HepG2 (cell line): ENCODE results near the gene RABEP1. TPM values are rescaled to one million over a fixed set of nuclear protein-coding genes. Genes with fewer than 3 reads are reported as not detected.
A peak's percentile ranks its signal among the peaks of the same experiment; 100 is the strongest.

Experiments used
- BCL6 ChIP-seq: IDR thresholded peaks from 2 replicates; pipeline ENCODE4 v1.6.1; 2016; ENCODE audit warnings: missing genetic modification reagents, missing compliant biosample characterization
- ETV6 ChIP-seq: sonication (generic); formaldehyde crosslinking; conservative IDR thresholded peaks from 2 replicates; pipeline ENCODE4 v1.4.0; 2020; ENCODE audit warnings: missing genetic modification reagents
- FOXA1 ChIP-seq, 2 experiments: fragments of 450-650 bp in 1 of 2; sonication (generic) in 1 of 2; formaldehyde crosslinking in 1 of 2; IDR thresholded peaks; 2 replicates each; pipeline versions ENCODE4 v1.4.0 to v1.6.1; 2016 to 2020; ENCODE audit warnings: missing genetic modification reagents in 1 of 2
- FOXO1 ChIP-seq: sonication (generic); formaldehyde crosslinking; IDR thresholded peaks from 2 replicates; pipeline ENCODE4 v1.4.0; 2020; ENCODE audit warnings: missing genetic modification reagents
- FOXP1 ChIP-seq, 2 experiments: fragments of 450-650 bp in 1 of 2; IDR thresholded peaks; 2 replicates each; pipeline ENCODE4 v1.6.1; 2017 to 2018; ENCODE audit warnings: antibody characterized with exemption in 1 of 2
- GFI1 ChIP-seq: sonication (generic); formaldehyde crosslinking; IDR thresholded peaks from 2 replicates; pipeline ENCODE4 v1.5.0; 2020; ENCODE audit warnings: missing genetic modification reagents, mild to moderate bottlenecking, borderline replicate concordance
- HNRNPL ChIP-seq: fragments of 200-400 bp; formaldehyde crosslinking; IDR thresholded peaks from 2 replicates; pipeline ENCODE4 v1.6.1; 2017; ENCODE audit warnings: mild to moderate bottlenecking, low read depth, low read length
- IRF2 ChIP-seq: IDR thresholded peaks from 2 replicates; pipeline ENCODE4 v1.6.1; 2018; ENCODE audit warnings: missing genetic modification reagents, missing compliant biosample characterization
- MBNL3 ChIP-seq: fragments of 250-450 bp; sonication (Bioruptor Pico); conservative IDR thresholded peaks from 2 replicates; pipeline ENCODE4 v1.8.0; 2022; ENCODE audit warnings: mild to moderate bottlenecking, inconsistent platforms
- MIER3 ChIP-seq: IDR thresholded peaks from 2 replicates; pipeline ENCODE4 v1.6.1; 2016; ENCODE audit warnings: missing compliant biosample characterization, borderline replicate concordance
- MIXL1 ChIP-seq: IDR thresholded peaks from 2 replicates; pipeline ENCODE4 v1.6.1; 2016
- NAIF1 ChIP-seq: sonication (generic); formaldehyde crosslinking; IDR thresholded peaks from 2 replicates; pipeline ENCODE4 v1.5.0; 2020; ENCODE audit warnings: mild to moderate bottlenecking, missing genetic modification reagents, borderline replicate concordance
- NRL ChIP-seq: sonication (generic); formaldehyde crosslinking; IDR thresholded peaks from 2 replicates; pipeline ENCODE4 v1.5.0; 2020; ENCODE audit warnings: missing genetic modification reagents, mild to moderate bottlenecking, moderate library complexity, borderline replicate concordance
- PRPF4 ChIP-seq: fragments of 200-400 bp; formaldehyde crosslinking; IDR thresholded peaks from 2 replicates; pipeline ENCODE4 v1.6.1; 2016; ENCODE audit warnings: low read length, low read depth; ENCODE audit not compliant: poor library complexity, severe bottlenecking
- RARA ChIP-seq: IDR thresholded peaks from 2 replicates; pipeline ENCODE4 v1.6.1; 2016; ENCODE audit warnings: missing genetic modification reagents, missing compliant biosample characterization
- RNF2 ChIP-seq: fragments of 450-650 bp; conservative IDR thresholded peaks from 2 replicates; pipeline ENCODE4 v1.6.1; 2016; ENCODE audit warnings: low read depth
- SOX6 ChIP-seq, 2 experiments: fragments of 450-650 bp in 1 of 2; sonication (generic) in 1 of 2; formaldehyde crosslinking in 1 of 2; IDR thresholded peaks; 2 replicates each; pipeline versions ENCODE4 v1.4.0 to v1.6.1; 2017 to 2020; ENCODE audit warnings: antibody characterized with exemption in 1 of 2, mild to moderate bottlenecking in 1 of 2, missing genetic modification reagents in 1 of 2
- SP5 ChIP-seq: IDR thresholded peaks from 2 replicates; pipeline ENCODE4 v1.6.1; 2016; ENCODE audit warnings: low read depth, borderline replicate concordance
- ZMAT3 ChIP-seq: sonication (generic); formaldehyde crosslinking; conservative IDR thresholded peaks from 2 replicates; pipeline ENCODE4 v1.7.0; 2021; ENCODE audit warnings: missing genetic modification reagents
- ZMYM4 ChIP-seq: sonication (generic); formaldehyde crosslinking; IDR thresholded peaks from 2 replicates; pipeline ENCODE4 v1.8.1; 2023; ENCODE audit warnings: mild to moderate bottlenecking, missing genetic modification reagents
- ZNF333 ChIP-seq: sonication (generic); formaldehyde crosslinking; IDR thresholded peaks from 2 replicates; pipeline ENCODE4 v1.4.0; 2020; ENCODE audit warnings: mild to moderate bottlenecking, missing genetic modification reagents, borderline replicate concordance
- ZNF460 ChIP-seq: sonication (generic); formaldehyde crosslinking; IDR thresholded peaks from 2 replicates; pipeline ENCODE4 v1.5.1; 2020; ENCODE audit warnings: missing genetic modification reagents, mild to moderate bottlenecking, borderline replicate concordance
- ZNF547 ChIP-seq: sonication (generic); formaldehyde crosslinking; IDR thresholded peaks from 2 replicates; pipeline ENCODE4 v1.5.1; 2020; ENCODE audit warnings: mild to moderate bottlenecking, missing genetic modification reagents
- ZNF773 ChIP-seq: sonication (generic); formaldehyde crosslinking; IDR thresholded peaks from 2 replicates; pipeline ENCODE4 v1.4.0; 2020; ENCODE audit warnings: missing genetic modification reagents, borderline replicate concordance
- polyA plus RNA-seq, 8 experiments: library from polyadenylated mRNA; depleted of rRNA in 3 of 8; stranded (reverse) in 7 of 8; unstranded in 1 of 8; fragments of >200 nt; fragmentation: Illumina TruSeq in 4 of 8; extraction: Trizol in 4 of 8; gene quantifications; 2 replicates each; pipeline versions ENCODE4 v1.2.1 to v1.2.3, GENCODE V29; 2011 to 2016; ENCODE audit warnings: low read depth in 4 of 8, missing spikeins in 1 of 8, mixed read lengths in 1 of 8; ENCODE audit not compliant: insufficient read depth in 1 of 8
- total RNA-seq, 5 experiments: library from RNA; depleted of rRNA; stranded (reverse); fragments of >200 nt; fragmentation: Illumina TruSeq; extraction: Trizol; gene quantifications; 2 replicates each; pipeline ENCODE4 v1.2.3, GENCODE V29; 2016; ENCODE audit warnings: low read depth in 1 of 5
- TF ChIP-seq, protein P1 (sequence below): sonication (generic); formaldehyde crosslinking; IDR thresholded peaks from 2 replicates; pipeline ENCODE4 v1.5.1; 2020; ENCODE audit warnings: missing genetic modification reagents, mild to moderate bottlenecking, borderline replicate concordance
- TF ChIP-seq, protein P2 (sequence below): sonication (generic); formaldehyde crosslinking; IDR thresholded peaks from 2 replicates; pipeline ENCODE4 v1.4.0; 2020; ENCODE audit warnings: mild to moderate bottlenecking, missing genetic modification reagents
- TF ChIP-seq, protein P3 (sequence below): IDR thresholded peaks from 2 replicates; pipeline ENCODE4 v1.6.1; 2016; ENCODE audit warnings: missing biosample characterization, missing genetic modification reagents, low read depth

The RABEP1 gene
- total and polyA plus RNA-seq, 2 of the 13 experiments (the other 11 are each of a cell fraction or from before 2014, with no cell fraction given), result 13.7 to 41.5 TPM

DNA sequence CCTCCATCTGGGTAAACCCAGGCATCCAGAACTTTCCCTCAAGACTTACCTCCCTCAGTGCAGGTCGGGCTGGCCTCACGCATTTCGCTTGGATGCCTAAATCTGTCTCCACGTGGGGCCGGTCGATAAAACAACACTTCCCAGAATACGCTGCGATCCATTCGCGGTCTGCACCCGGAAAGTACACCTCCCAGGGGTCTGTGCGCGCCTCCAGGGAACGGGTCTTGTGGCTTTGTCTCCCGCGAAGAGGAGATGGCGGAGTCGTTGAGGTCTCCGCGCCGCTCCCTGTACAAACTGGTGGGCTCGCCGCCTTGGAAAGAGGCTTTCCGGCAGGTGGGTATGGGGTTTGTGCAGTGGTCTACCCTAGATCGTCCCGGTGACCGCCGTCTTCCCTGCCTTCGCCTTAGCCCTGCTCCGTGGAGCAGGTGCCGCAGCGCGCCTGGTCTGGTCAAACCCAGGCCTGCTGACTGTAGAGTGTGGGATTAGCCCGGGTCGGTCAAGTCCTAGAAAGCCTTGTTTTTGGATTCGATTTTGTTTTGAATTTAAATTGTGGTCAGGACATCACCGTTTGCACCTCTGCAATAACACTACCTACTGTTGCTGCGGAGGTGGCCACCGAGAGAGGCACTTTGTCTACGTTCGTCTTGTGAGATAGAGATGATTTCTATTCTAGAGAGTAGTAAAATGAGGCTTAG is 138.0 kb downstream of the RABEP1 start, which contains the start of gene RPAIN (continued):
- TF ChIP-seq, protein P1, sequence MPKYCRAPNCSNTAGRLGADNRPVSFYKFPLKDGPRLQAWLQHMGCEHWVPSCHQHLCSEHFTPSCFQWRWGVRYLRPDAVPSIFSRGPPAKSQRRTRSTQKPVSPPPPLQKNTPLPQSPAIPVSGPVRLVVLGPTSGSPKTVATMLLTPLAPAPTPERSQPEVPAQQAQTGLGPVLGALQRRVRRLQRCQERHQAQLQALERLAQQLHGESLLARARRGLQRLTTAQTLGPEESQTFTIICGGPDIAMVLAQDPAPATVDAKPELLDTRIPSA (CRISPR knock-in tag), result peak; percentile 29; the same call in 1 of the 2 replicates
- TF ChIP-seq NAIF1 (CRISPR knock-in tag) (peak; percentile 56; the same call in 1 of the 2 replicates), NRL (CRISPR knock-in tag) (peak; percentile 77; the same call in 1 of the 2 replicates), HNRNPL (0 out of 2 replicates have a peak, but pooled peaks have one; percentile 29), SP5 (peak; percentile 10; the same call in 1 of the 2 replicates), IRF2 (peak; percentile 38; the same call in 1 of the 2 replicates), ZNF547 (CRISPR knock-in tag) (peak; percentile 21; the same call in 1 of the 2 replicates), SOX6 (IDR thresholded peaks at IDR 0.05) (no peak), SOX6 (CRISPR knock-in tag; IDR thresholded peaks at IDR 0.05) (peak; percentile 61; the same call in 1 of the 2 replicates), FOXP1 (IDR thresholded peaks at IDR 0.05) (no peak), FOXP1 (CRISPR knock-in tag; IDR thresholded peaks at IDR 0.05) (0 out of 2 replicates have a peak, but pooled peaks have one; percentile 14), ZNF773 (CRISPR knock-in tag) (peak; percentile 20; the same call in 1 of the 2 replicates), MBNL3 (CRISPR knock-in tag) (no peak), BCL6 (CRISPR knock-in tag) (no peak), GFI1 (CRISPR knock-in tag) (no peak), FOXO1 (CRISPR knock-in tag) (peak; percentile 11; the same call in 1 of the 2 replicates), ZMAT3 (CRISPR knock-in tag) (peak; percentile 6; the same call in 1 of the 2 replicates), RARA (CRISPR knock-in tag) (no peak), FOXA1 (IDR thresholded peaks at IDR 0.05) (no peak), FOXA1 (CRISPR knock-in tag; IDR thresholded peaks at IDR 0.05) (0 out of 2 replicates have a peak, but pooled peaks have one; percentile 16), ETV6 (CRISPR knock-in tag) (0 out of 2 replicates have a peak, but pooled peaks have one; percentile 37), RNF2 (peak; percentile 80), ZNF460 (CRISPR knock-in tag) (no peak), ZMYM4 (CRISPR knock-in tag) (peak; percentile 64), MIER3 (CRISPR knock-in tag) (0 out of 2 replicates have a peak, but pooled peaks have one; percentile 9), MIXL1 (no peak), PRPF4 (no peak), ZNF333 (CRISPR knock-in tag) (peak; percentile 93)
- TF ChIP-seq, protein P2, sequence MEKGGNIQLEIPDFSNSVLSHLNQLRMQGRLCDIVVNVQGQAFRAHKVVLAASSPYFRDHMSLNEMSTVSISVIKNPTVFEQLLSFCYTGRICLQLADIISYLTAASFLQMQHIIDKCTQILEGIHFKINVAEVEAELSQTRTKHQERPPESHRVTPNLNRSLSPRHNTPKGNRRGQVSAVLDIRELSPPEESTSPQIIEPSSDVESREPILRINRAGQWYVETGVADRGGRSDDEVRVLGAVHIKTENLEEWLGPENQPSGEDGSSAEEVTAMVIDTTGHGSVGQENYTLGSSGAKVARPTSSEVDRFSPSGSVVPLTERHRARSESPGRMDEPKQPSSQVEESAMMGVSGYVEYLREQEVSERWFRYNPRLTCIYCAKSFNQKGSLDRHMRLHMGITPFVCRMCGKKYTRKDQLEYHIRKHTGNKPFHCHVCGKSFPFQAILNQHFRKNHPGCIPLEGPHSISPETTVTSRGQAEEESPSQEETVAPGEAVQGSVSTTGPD, result peak; percentile 58; the same call in 1 of the 2 replicates
- TF ChIP-seq, protein P3, sequence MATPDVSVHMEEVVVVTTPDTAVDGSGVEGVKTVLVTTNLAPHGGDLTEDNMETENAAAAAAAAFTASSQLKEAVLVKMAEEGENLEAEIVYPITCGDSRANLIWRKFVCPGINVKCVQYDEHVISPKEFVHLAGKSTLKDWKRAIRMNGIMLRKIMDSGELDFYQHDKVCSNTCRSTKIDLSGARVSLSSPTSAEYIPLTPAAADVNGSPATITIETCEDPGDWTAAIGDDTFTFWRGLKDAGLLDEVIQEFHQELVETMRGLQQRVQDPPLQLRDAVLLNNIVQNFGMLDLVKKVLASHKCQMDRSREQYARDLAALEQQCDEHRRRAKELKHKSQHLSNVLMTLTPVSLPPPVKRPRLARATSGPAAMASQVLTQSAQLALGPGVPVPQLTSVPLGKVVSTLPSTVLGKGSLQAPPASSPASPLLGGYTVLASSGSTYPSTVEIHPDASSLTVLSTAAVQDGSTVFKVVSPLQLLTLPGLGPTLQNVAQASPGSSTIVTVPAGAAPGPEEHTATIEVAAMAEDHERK (CRISPR knock-in tag), result no peak
